ENCODE data around the gene CDK11A. TPM values are rescaled to one million over a fixed set of nuclear protein-coding genes. Genes with fewer than 3 reads are reported as not detected.
"Not testable (repeated sequence)": the region's sequence is repeated elsewhere in the genome, so short reads cannot be mapped to it uniquely, and the experiment has no call there.

Gene CDK11A
- total RNA-seq, 4 donors from 2014 or later = 36.1 to 71.1 (median 54.6) TPM

DNA sequence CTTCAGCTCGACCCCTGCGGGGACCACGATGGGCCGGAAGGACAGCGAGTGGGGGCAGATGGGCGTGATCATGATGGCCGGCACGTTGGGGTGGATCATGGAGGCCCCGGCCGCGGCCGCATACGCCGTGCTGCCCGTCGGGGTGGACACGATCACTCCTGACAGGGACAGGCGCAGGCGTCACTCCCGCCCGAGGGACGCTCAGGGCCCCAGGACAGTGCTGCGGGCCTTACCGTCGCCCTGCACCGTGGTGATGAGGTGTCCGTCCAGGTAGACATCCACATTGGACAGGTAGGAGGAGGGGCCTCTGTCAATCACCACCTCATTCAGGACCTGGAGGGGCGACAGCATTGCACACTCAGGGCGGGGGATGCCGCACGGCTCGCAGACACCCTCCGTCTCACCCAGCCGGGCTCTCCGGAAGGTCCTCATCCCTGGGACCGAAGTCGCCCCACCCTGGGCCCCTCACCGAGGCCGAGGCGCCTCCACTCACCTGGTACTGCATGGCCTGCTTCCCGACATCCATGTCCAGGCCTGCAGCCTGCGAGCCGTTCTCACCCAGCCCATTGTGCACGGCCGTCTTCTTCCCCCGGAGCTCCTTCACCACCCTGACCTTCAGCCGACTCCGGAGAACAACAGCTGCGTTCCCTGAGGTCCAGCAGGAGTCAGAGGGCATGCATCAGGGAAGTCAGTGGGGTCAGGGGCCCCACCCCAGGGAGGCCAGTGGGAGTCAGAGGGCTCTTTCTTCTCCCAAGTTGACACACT lies 30.1 kb upstream of the CDK11A start:
- 78 to 83% methylated on average over 40 to 46 of the region's 49 CpGs for WGBS, 2 donors
- peaks cover 3 to 72% (median 15%) of the 10 kb centered on the region in 3 donors for H3K36me3 ChIP-seq

DNA sequence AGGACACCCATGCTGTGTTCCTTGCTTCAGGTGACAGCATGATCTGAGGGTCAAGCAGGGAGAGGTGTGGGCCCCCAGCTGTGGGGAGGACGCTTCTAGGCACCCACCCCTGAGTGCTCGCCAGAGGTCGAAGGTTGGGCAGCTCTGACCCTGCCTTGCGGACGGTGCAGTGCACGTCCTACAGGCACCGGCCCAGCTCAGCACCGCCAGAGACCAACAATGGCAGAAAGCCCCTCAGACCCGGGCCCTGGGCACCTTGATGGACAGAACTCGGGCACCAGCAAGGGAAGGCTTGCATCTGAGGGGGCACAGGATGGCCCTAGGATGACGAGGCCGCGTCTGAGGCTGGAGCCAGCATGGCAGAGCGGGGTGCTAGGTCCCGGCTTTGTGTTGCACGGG lies 29.4 kb upstream of the CDK11A start:
- H3K27ac ChIP-seq = no peak overlapping the region
- no peak for DNase-seq (ENCODE audit: low spot score in 2 of 2)
- no peaks in the 10 kb centered on the region for H3K27me3 ChIP-seq
- no peak overlapping the region for H3K4me3 ChIP-seq
- no peaks in the 10 kb centered on the region for H3K9me3 ChIP-seq
- H3K4me1 ChIP-seq = peaks cover 0 to 9% (median 2%) of the 10 kb centered on the region in 4 donors
- 78 to 82% methylated on average over 13 to 16 of the region's 16 CpGs for WGBS, 2 donors
- H3K36me3 ChIP-seq = peaks cover 3 to 65% (median 15%) of the 10 kb centered on the region in 3 donors
- TF ChIP-seq, protein P1, sequence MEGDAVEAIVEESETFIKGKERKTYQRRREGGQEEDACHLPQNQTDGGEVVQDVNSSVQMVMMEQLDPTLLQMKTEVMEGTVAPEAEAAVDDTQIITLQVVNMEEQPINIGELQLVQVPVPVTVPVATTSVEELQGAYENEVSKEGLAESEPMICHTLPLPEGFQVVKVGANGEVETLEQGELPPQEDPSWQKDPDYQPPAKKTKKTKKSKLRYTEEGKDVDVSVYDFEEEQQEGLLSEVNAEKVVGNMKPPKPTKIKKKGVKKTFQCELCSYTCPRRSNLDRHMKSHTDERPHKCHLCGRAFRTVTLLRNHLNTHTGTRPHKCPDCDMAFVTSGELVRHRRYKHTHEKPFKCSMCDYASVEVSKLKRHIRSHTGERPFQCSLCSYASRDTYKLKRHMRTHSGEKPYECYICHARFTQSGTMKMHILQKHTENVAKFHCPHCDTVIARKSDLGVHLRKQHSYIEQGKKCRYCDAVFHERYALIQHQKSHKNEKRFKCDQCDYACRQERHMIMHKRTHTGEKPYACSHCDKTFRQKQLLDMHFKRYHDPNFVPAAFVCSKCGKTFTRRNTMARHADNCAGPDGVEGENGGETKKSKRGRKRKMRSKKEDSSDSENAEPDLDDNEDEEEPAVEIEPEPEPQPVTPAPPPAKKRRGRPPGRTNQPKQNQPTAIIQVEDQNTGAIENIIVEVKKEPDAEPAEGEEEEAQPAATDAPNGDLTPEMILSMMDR (IDR thresholded peaks at IDR 0.05) = no peak
- TF ChIP-seq EP300 (IDR thresholded peaks at IDR 0.05) (no peak), POLR2A (IDR thresholded peaks at IDR 0.05) (no peak)

More for the DNA sequence above, 30.1 kb upstream of the CDK11A start:
- Histone ChIP-seq H3K27me3 (no peaks in the 10 kb centered on the region), H3K9me3 (no peaks in the 10 kb centered on the region), H3K4me1 (peaks cover 0 to 16% (median 2%) of the 10 kb centered on the region in 4 donors), H3K27ac (no peak overlapping the region), H3K4me3 (no peak overlapping the region)
- TF ChIP-seq, protein P1 (IDR thresholded peaks at IDR 0.05) = no peak
- TF ChIP-seq EP300 (IDR thresholded peaks at IDR 0.05) (no peak), POLR2A (IDR thresholded peaks at IDR 0.05) (no peak)
- no peak for DNase-seq (ENCODE audit: low spot score in 2 of 2)

DNA sequence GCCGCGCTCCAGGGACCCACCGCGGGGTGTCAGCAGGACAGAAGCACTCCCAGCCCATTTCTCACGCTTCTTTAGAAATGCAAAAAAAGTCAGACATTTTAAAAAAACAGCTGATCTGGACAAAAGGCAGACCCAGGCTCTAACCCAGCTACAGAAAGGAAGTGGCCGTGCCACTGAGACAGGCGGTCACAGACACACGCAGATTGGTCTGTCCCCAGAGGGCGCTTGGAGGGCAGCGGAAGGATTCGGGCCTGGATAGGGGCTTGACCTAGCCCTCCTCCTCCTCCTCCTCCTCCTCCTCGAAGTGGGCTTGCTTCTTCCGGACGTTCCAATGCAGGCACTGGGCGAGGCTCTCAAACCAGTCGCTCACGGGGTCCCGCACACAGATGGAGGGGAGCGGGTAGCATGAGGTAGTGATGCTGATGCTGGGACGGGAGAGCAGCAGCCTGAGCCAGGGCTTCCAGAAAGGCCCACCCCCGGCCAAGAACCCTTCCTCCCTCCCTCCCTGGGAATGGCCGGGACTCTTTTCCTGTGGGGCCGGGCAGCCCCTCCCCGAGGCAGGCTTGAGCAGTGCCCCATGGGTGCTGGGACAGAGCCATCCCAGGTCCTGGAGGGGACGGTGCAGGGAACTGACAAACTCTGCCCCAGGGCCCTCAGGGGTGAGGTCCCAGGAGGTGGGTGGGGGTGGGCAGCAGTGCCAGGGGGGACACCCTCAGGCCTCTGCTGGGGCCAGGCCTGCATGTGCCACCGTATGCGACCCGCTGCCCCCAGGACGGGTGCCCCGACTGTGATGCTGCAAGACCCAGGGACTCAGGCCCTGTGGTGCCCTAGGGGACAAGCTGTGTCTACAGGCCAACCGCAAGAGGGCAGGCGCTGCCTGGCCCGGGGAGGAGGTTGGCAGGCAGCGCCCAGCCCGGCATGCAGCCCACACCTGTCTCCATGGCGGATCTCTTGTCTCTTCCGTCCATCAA lies 28.8 kb upstream of the CDK11A start:
- no peak for DNase-seq (ENCODE audit: low spot score in 2 of 2)
- TF ChIP-seq POLR2A (IDR thresholded peaks at IDR 0.05) = no peak
- no peak for TF ChIP-seq EP300 (IDR thresholded peaks at IDR 0.05)
- TF ChIP-seq, protein P1 (IDR thresholded peaks at IDR 0.05) = no peak
- H3K4me1 ChIP-seq = peaks cover 0 to 2% (median 0%) of the 10 kb centered on the region in 4 donors
- H3K27me3 ChIP-seq = no peaks in the 10 kb centered on the region
- peaks cover 3 to 59% (median 15%) of the 10 kb centered on the region in 3 donors for H3K36me3 ChIP-seq
- no peak overlapping the region for H3K27ac ChIP-seq
- 81 to 85% methylated on average over 17 to 33 of the region's 37 CpGs for WGBS, 2 donors
- H3K9me3 ChIP-seq = no peaks in the 10 kb centered on the region
- H3K4me3 ChIP-seq = no peak overlapping the region

DNA sequence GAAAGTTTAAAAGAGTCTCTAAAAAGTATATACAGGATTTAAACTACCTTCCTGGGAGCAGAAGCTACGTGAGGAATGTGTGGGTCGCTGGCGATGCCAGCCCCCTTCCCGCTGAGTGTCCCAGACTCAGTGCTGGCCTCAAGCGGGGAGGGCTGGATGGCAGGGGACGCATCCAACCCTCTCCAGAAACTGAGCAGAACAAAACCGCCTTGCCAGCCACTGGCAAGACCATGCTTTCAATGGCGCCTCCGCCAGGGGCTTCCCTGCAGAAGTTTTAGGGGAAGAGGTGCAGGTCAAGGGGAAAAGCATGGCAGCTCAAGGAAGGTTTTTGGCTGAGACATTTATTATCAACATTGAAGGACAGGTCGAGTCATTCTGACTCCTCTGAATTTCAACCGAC lies 28.0 kb upstream of the CDK11A start:
- H3K27me3 ChIP-seq = no peaks in the 10 kb centered on the region
- no peak overlapping the region for H3K27ac ChIP-seq
- no peaks in the 10 kb centered on the region for H3K9me3 ChIP-seq
- H3K36me3 ChIP-seq = peaks cover 3 to 52% (median 15%) of the 10 kb centered on the region in 3 donors
- no peaks in the 10 kb centered on the region for H3K4me1 ChIP-seq
- TF ChIP-seq EP300 (IDR thresholded peaks at IDR 0.05) = no peak
- TF ChIP-seq, protein P1 (IDR thresholded peaks at IDR 0.05) = no peak
- no peak for TF ChIP-seq POLR2A (IDR thresholded peaks at IDR 0.05)
- WGBS, 2 donors = 84 to 86% methylated on average over 11 of the region's 11 CpGs
- no peak for DNase-seq (ENCODE audit: low spot score in 2 of 2)
- H3K4me3 ChIP-seq = no peak overlapping the region

DNA sequence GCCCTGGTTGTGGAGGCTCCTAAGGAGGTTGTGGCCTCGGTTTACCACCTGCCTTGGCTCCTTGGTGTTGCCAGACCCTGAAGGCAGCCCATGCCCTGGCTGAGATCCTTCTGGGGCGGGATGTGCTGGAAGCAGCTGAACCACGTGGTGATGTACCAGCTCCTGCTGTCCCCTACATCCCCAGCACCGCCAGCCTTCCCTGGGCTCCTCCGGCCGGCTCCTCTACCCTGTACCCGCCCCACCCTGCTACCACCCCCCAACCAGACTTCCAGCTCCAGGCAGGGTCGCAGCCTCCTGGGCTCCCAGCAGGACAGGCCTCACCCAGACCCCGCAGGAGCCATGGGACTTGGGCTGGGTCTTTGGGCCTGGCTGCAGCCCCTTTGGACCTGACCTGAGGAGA lies 25.8 kb upstream of the CDK11A start:
- peaks cover 3 to 30% (median 10%) of the 10 kb centered on the region in 3 donors for H3K36me3 ChIP-seq
- H3K27ac ChIP-seq; H3K9me3 ChIP-seq; DNase-seq (ENCODE audit: low spot score in 2 of 2); H3K4me1 ChIP-seq; H3K4me3 ChIP-seq; H3K27me3 ChIP-seq: not testable (repeated sequence)
- WGBS, 2 donors = 70% methylated on average over 8 of the region's 9 CpGs; no CpG with 5 or more reads in 1 of the 2 donors

All from tibial nerve (tissue), 4 donors.